SK-N-SH treated with all-trans-retinoic acid at 6 μM for 48 hours (cell line): Measurements from ENCODE around the gene BEST4.
"Not testable (repeated sequence)": the region's sequence is repeated elsewhere in the genome, so short reads cannot be mapped to it uniquely, and the experiment has no call there.

Experiments used
- ARNTL ChIP-seq: fragments of 450-650 bp; formaldehyde crosslinking; IDR thresholded peaks from 2 replicates; pipeline ENCODE4 v1.5.0; 2020; ENCODE audit warnings: low read depth, mild to moderate bottlenecking, moderate library complexity, borderline replicate concordance
- BACH2 ChIP-seq: fragments of 250-450 bp; sonication (Bioruptor Pico); IDR thresholded peaks from 2 replicates; pipeline ENCODE4 v1.9.0; 2021; ENCODE audit warnings: mild to moderate bottlenecking, borderline replicate concordance
- CREB5 ChIP-seq: fragments of 250-450 bp; sonication (Bioruptor Pico); IDR thresholded peaks from 2 replicates; pipeline ENCODE4 v1.5.1; 2020; ENCODE audit warnings: low read depth, mild to moderate bottlenecking, moderate library complexity
- CSDC2 ChIP-seq: fragments of 250-450 bp; sonication (Bioruptor Pico); IDR thresholded peaks from 2 replicates; pipeline ENCODE4 v1.5.0; 2020; ENCODE audit warnings: mild to moderate bottlenecking, moderate library complexity
- ESRRG ChIP-seq: fragments of 250-450 bp; sonication (Bioruptor Pico); IDR thresholded peaks from 2 replicates; pipeline ENCODE4 v1.6.1; 2021; ENCODE audit warnings: mild to moderate bottlenecking
- ISL1 ChIP-seq: fragments of 250-450 bp; sonication (Bioruptor Pico); IDR thresholded peaks from 2 replicates; pipeline ENCODE4 v2.1.2; 2022; ENCODE audit warnings: mild to moderate bottlenecking, moderate library complexity
- OSR1 ChIP-seq: fragments of 250-450 bp; sonication (Bioruptor Pico); IDR thresholded peaks from 2 replicates; pipeline ENCODE4 v1.8.0; 2022; ENCODE audit warnings: moderate library complexity, mild to moderate bottlenecking, inconsistent platforms
- PATZ1 ChIP-seq: fragments of 250-450 bp; sonication (Bioruptor Pico); IDR thresholded peaks from 2 replicates; pipeline ENCODE4 v1.8.0; 2020; ENCODE audit warnings: mild to moderate bottlenecking, moderate library complexity, borderline replicate concordance
- RARB ChIP-seq: fragments of 250-450 bp; sonication (Bioruptor Pico); IDR thresholded peaks from 2 replicates; pipeline ENCODE4 v1.8.0; 2021; ENCODE audit warnings: mild to moderate bottlenecking, moderate library complexity
- SNAI2 ChIP-seq: fragments of 250-450 bp; sonication (Bioruptor Pico); IDR thresholded peaks from 2 replicates; pipeline ENCODE4 v1.5.0; 2020; ENCODE audit warnings: mild to moderate bottlenecking, moderate library complexity
- ZC3H10 ChIP-seq: fragments of 250-450 bp; sonication (Bioruptor Pico); IDR thresholded peaks from 2 replicates; pipeline ENCODE4 v1.5.1; 2021; ENCODE audit warnings: mild to moderate bottlenecking, moderate library complexity
- ZFP30 ChIP-seq: fragments of 450-650 bp; formaldehyde crosslinking; IDR thresholded peaks from 2 replicates; pipeline ENCODE4 v1.5.0; 2022; ENCODE audit warnings: mild to moderate bottlenecking, moderate library complexity
- ZNF70 ChIP-seq: fragments of 450-650 bp; formaldehyde crosslinking; IDR thresholded peaks from 2 replicates; pipeline ENCODE4 v1.5.0; 2020; ENCODE audit warnings: mild to moderate bottlenecking, moderate library complexity
- ZNF8 ChIP-seq: fragments of 450-650 bp; formaldehyde crosslinking; IDR thresholded peaks from 2 replicates; pipeline ENCODE4 v1.5.0; 2020; ENCODE audit warnings: mild to moderate bottlenecking, moderate library complexity

- TF ChIP-seq CREB5 (CRISPR knock-in tag); ISL1 (CRISPR knock-in tag); PATZ1; ESRRG (CRISPR knock-in tag); OSR1 (CRISPR knock-in tag); RARB; ARNTL; BACH2 (CRISPR knock-in tag); ZNF8; ZFP30 (CRISPR knock-in tag); CSDC2 (CRISPR knock-in tag); ZC3H10 (CRISPR knock-in tag); ZNF70 (CRISPR knock-in tag); SNAI2 (CRISPR knock-in tag): not testable (repeated sequence)
Observed at GRCh38 chr1:44797886-44798285, 9.9 kb upstream of the BEST4 start.
